Esophagus squamous epithelium (tissue), 5 donors: ENCODE data around the gene MGST3. TPM values are rescaled to one million over a fixed set of nuclear protein-coding genes. Genes with fewer than 3 reads are reported as not detected.
A peak's percentile ranks its signal among the peaks of the same experiment; 100 is the strongest.

Source experiments
- DNase-seq: peaks from one replicate; lab custom pipeline; 2025; lab: John Stamatoyannopoulos, UW
- H3K27ac ChIP-seq, 4 donors: fragments of 200-600 bp; sonication (generic); one replicate each; pipeline ENCODE4 v1.5.1; 2016 to 2019; ENCODE audit warnings: mild to moderate bottlenecking in 1 of 4
- H3K27me3 ChIP-seq, 4 donors: fragments of 200-600 bp; sonication (generic); 1 replicate in 3 of 4; 2 replicates in 1 of 4; pipeline versions ENCODE4 v1.5.1 to v1.6.0; 2017 to 2021; ENCODE audit warnings: antibody characterized with exemption in 1 of 4
- H3K36me3 ChIP-seq, 3 donors: fragments of 200-600 bp; sonication (generic); one replicate each; pipeline ENCODE4 v1.5.1; 2016 to 2019
- H3K4me1 ChIP-seq, 3 donors: fragments of 200-600 bp; sonication (generic); one replicate each; pipeline ENCODE4 v1.5.1; 2017 to 2019
- H3K4me3 ChIP-seq, 4 donors: fragments of 200-600 bp; sonication (generic); 1 replicate in 3 of 4; 2 replicates in 1 of 4; pipeline ENCODE4 v1.5.1; 2016 to 2019; ENCODE audit warnings: mild to moderate bottlenecking in 2 of 4, moderate library complexity in 1 of 4
- H3K9me3 ChIP-seq, 3 donors: fragments of 200-600 bp; sonication (generic); one replicate each; pipeline ENCODE4 v1.5.1; 2016 to 2019
- POLR2A ChIP-seq, 4 donors: fragments of 450-650 bp; IDR thresholded peaks; one replicate each; pipeline ENCODE4 v1.6.1; 2017; ENCODE audit warnings: antibody characterized with exemption in 4 of 4, mild to moderate bottlenecking in 4 of 4, moderate library complexity in 3 of 4
- WGBS, 2 donors: methylation state at CpG; one replicate each; pipeline ENCODE4 v1.1.5; 2018; 5-methylcytosine and 5-hydroxymethylcytosine counted together
- intact Hi-C: fragments of 100-400 bp; cut with DNase I; formaldehyde crosslinking; loops from one replicate; pipeline ENCODE4 v1.15.0; 2022
- total RNA-seq, 4 donors: library from RNA; depleted of rRNA; stranded (reverse); fragments of >200 nt; gene quantifications; one replicate each; pipeline ENCODE4 v1.1.0, GENCODE V29; 2016
- TF ChIP-seq, protein P1 (sequence below), 6 experiments: fragments of 450-650 bp in 4 of 6; fragments of 200-600 bp in 2 of 6; sonication (generic) in 2 of 6; IDR thresholded peaks; one replicate each; pipeline ENCODE4 v1.5.1; 2016 to 2019; ENCODE audit warnings: antibody characterized with exemption in 6 of 6, mild to moderate bottlenecking in 4 of 6, moderate library complexity in 4 of 6
- donor health status: DM: yes; HTN: yes; CAD: no.

MGST3 gene
- total RNA-seq, 4 donors from 2014 or later, result 64.7 to 103 (median 82.9) TPM

DNA sequence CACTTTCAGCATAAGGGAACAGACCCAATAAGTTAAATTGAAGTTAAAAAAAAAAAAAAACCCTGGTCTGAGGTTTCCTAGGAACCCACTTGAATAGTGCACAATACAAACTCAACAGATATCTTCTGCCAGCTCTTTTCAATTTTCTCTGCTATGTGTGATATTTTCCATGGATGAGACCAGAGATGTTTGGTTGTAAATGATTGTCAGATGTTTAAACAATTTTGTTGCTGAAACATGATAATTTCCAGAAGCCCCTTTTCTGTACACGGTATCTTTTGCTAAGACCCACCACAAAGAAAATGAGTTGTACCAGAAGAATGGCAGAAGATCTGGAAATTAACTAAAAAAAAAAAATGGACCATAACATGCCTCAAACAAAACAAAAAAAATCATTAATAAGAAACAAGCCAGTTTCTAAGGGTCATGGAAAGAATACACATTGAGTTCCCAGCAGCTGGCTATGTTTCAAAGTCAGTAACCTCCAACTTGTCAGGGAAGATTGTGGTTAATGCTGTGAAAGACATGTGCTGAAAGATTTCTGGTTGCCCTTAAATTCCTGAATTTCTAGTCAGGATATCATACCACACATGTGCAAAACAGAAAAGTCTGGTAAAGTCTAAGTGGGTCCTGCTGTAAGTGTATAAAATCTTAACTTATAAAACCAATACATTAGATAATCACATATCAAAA lies 35.6 kb upstream of the MGST3 start:
- intact Hi-C loops, result no loop called here
- no peak overlapping the region for H3K27ac ChIP-seq
- H3K27me3 ChIP-seq, result peaks cover 0 to 36% (median 0%) of the 10 kb centered on the region in 4 donors
- H3K36me3 ChIP-seq, result no peaks in the 10 kb centered on the region
- no peaks in the 10 kb centered on the region for H3K9me3 ChIP-seq
- peaks cover 5 to 27% (median 8%) of the 10 kb centered on the region in 3 donors for H3K4me1 ChIP-seq
- no peak for DNase-seq
- no peak overlapping the region for H3K4me3 ChIP-seq
- 50 to 55% methylated on average over 1 of the region's 1 CpG for WGBS, 2 donors
- TF ChIP-seq, protein P1, sequence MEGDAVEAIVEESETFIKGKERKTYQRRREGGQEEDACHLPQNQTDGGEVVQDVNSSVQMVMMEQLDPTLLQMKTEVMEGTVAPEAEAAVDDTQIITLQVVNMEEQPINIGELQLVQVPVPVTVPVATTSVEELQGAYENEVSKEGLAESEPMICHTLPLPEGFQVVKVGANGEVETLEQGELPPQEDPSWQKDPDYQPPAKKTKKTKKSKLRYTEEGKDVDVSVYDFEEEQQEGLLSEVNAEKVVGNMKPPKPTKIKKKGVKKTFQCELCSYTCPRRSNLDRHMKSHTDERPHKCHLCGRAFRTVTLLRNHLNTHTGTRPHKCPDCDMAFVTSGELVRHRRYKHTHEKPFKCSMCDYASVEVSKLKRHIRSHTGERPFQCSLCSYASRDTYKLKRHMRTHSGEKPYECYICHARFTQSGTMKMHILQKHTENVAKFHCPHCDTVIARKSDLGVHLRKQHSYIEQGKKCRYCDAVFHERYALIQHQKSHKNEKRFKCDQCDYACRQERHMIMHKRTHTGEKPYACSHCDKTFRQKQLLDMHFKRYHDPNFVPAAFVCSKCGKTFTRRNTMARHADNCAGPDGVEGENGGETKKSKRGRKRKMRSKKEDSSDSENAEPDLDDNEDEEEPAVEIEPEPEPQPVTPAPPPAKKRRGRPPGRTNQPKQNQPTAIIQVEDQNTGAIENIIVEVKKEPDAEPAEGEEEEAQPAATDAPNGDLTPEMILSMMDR (IDR thresholded peaks at IDR 0.05), result no peak
- no peak for TF ChIP-seq POLR2A (IDR thresholded peaks at IDR 0.05)

DNA sequence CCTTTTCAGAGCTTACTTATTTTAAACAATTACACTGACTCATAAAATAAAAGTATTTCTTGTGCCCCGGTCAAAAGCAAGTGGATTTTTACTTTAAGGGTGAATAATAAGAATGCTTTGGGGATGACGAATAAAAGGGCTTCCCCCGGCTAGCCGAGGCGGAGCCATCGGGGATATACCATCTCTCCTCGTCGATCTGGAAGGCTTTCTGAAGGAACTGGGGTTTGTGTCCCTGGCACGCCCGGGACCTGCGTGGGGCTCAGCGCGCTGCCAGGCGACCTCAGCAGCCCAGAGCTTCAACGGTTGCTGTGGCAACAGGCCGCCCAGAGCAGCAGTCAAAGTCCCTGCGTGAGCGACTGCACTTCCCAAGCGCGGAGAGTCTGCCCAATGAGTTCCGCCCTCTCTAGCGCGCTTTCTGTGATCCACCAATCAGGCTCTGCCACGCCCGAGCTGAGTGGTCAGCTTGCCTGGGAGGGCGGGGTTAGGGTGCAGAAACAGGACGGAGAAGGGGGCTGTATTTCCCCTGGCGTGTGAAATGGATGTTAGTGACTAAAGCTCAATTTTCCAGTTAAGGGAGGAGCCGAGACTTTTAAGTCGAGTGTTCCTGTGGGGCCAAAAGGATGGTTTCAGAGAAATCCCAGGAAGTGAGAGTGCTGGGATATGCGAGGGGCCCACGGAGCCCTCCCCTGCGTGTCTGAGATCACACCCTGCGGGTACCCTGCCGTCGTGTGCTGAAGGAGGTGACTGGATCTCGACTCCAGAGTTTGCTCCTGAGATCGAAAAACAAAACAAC lies 33.0 kb upstream of the MGST3 start:
- intact Hi-C loops, result no loop called here
- TF ChIP-seq POLR2A (IDR thresholded peaks at IDR 0.05), result no peak
- TF ChIP-seq, protein P1 (IDR thresholded peaks at IDR 0.05), result no peak
- Histone ChIP-seq H3K27me3 (peaks cover 0 to 24% (median 0%) of the 10 kb centered on the region in 4 donors), H3K4me3 (peak overlapping the region; percentile 49 to 79 (median 52)), H3K36me3 (no peaks in the 10 kb centered on the region), H3K4me1 (peaks cover 5 to 27% (median 9%) of the 10 kb centered on the region in 3 donors), H3K9me3 (no peaks in the 10 kb centered on the region), H3K27ac (peak overlapping the region; percentile 69 to 82 (median 76))
- WGBS, 2 donors, result 0 to 1% methylated on average over 8 to 27 of the region's 38 CpGs
- peak; percentile 81 for DNase-seq

DNA sequence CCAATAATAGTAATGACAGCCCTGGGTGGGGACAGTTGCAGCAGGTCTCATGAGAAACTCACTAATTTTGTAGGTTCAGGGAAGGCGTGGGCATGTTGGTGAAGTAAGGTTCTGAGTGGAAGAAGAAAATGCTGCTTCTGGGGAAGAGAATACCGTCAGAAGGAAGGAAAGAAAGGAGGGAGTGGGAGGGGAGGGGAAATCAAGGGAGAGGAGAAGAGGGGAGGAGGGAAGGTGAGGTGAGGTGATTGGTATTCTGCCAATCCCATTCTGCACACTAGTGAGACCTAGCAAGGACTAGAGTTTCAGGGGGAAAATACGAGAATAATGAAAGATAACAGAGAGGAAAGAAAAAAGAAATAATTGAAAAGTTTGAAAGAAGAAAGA lies 32.4 kb upstream of the MGST3 start:
- H3K4me3 ChIP-seq, result peak overlapping the region; percentile 49 to 79 (median 52)
- H3K4me1 ChIP-seq, result peaks cover 5 to 22% (median 8%) of the 10 kb centered on the region in 3 donors
- H3K27ac ChIP-seq, result peak overlapping the region; percentile 69 to 82 (median 76)
- peaks cover 0 to 19% (median 0%) of the 10 kb centered on the region in 4 donors for H3K27me3 ChIP-seq
- TF ChIP-seq, protein P1 (IDR thresholded peaks at IDR 0.05), result no peak
- no peak for TF ChIP-seq POLR2A (IDR thresholded peaks at IDR 0.05)
- no peak for DNase-seq
- no peaks in the 10 kb centered on the region for H3K9me3 ChIP-seq
- H3K36me3 ChIP-seq, result no peaks in the 10 kb centered on the region
- intact Hi-C loops, result no loop called here
- WGBS, 2 donors, result 19 to 24% methylated on average over 3 of the region's 3 CpGs

DNA sequence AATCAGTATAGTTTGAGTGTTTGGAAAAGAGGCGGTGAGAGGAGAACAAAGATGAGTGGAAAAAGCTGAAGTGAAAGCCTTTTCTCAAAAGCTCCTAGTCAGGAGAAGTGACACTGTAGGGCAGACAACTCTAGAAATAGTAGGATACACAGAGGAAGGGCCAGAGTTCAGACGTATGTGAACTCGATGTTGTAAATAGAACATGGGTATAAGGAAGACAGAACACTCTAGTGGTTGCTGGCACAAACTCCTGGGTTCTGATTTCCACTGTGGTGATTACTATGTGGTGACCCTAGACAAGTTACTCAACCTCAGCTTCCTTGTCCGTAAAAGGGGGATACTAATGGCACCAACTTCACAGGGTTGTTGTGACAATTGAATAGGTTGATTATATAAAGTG lies 30.2 kb upstream of the MGST3 start:
- no peak for TF ChIP-seq POLR2A (IDR thresholded peaks at IDR 0.05)
- TF ChIP-seq, protein P1 (IDR thresholded peaks at IDR 0.05), result no peak
- Histone ChIP-seq H3K4me1 (peaks cover 5 to 18% (median 8%) of the 10 kb centered on the region in 3 donors), H3K27me3 (peaks cover 0 to 3% (median 0%) of the 10 kb centered on the region in 4 donors), H3K36me3 (no peaks in the 10 kb centered on the region), H3K4me3 (no peak overlapping the region), H3K9me3 (no peaks in the 10 kb centered on the region), H3K27ac (no peak overlapping the region)
- 46 to 66% methylated on average over 4 of the region's 4 CpGs for WGBS, 2 donors
- no peak for DNase-seq
- intact Hi-C loops, result loop anchor here (5.0 to 10.0 kb wide), 2 partner anchors 114 to 312 kb away; no protein-coding TSS in a partner anchor

DNA sequence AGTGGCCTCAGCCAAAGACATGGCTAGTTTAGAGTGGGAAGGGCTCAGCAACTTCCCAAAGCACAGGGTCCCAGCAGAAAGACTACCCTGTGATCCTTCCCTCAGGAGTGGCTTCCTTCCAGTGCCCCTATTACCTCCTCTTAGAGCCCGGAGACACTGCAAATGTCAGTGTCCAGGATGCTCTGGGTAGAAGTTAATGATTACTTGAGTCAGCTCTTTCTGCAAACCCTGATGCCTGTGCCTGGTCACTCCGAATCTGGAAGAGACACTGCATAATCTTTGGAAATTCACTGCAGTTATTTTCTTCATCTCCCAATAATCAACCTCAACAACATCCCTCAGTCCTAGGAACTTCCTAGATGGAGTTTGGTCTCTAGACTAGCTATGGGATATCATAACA lies 27.2 kb upstream of the MGST3 start:
- no peak for TF ChIP-seq POLR2A (IDR thresholded peaks at IDR 0.05)
- TF ChIP-seq, protein P1 (IDR thresholded peaks at IDR 0.05), result no peak
- peaks cover 0 to 6% (median 3%) of the 10 kb centered on the region in 3 donors for H3K4me1 ChIP-seq
- 44 to 49% methylated on average over 2 of the region's 2 CpGs for WGBS, 2 donors
- H3K9me3 ChIP-seq, result no peaks in the 10 kb centered on the region
- no peak overlapping the region for H3K27ac ChIP-seq
- intact Hi-C loops, result loop anchor here (5.0 to 10.0 kb wide), 2 partner anchors 111 to 308 kb away; no protein-coding TSS in a partner anchor
- H3K27me3 ChIP-seq, result no peaks in the 10 kb centered on the region
- no peak for DNase-seq
- H3K36me3 ChIP-seq, result no peaks in the 10 kb centered on the region
- no peak overlapping the region for H3K4me3 ChIP-seq
